Brain microvascular endothelial cell (primary cell): Measurements from ENCODE around the gene ACTRT2.

Experiments
- DNase-seq: peaks from one replicate; pipeline ENCODE4 v3.0.0-alpha.2; 2020
- H3K27ac ChIP-seq: fragments of 250-450 bp; sonication (Bioruptor Pico); 2 replicates; pipeline ENCODE4 v1.5.1; 2020; ENCODE audit warnings: mild to moderate bottlenecking, moderate library complexity
- H3K27me3 ChIP-seq: fragments of 250-450 bp; sonication (Bioruptor Pico); replicated peaks from 2 replicates; pipeline ENCODE4 v1.5.1; 2020; ENCODE audit warnings: mild to moderate bottlenecking
- H3K36me3 ChIP-seq: fragments of 250-450 bp; sonication (Bioruptor Pico); replicated peaks from 2 replicates; pipeline ENCODE4 v1.5.1; 2020; ENCODE audit warnings: mild to moderate bottlenecking
- H3K4me3 ChIP-seq: 2 replicates; pipeline ENCODE4 v1.5.1; 2011; ENCODE audit warnings: low read depth, mild to moderate bottlenecking, control low read depth, low read length, moderate library complexity
- in situ Hi-C: cut with HindIII; loops from 2 replicates; pipeline ENCODE4 v1.10.0; 2017; ENCODE audit warnings: low sequenced_read_pairs, low pct_ligation_motif_present
- TF ChIP-seq, protein P1 (sequence below): IDR thresholded peaks from 2 replicates; pipeline ENCODE4 v1.5.1; 2011; ENCODE audit warnings: low read depth, mild to moderate bottlenecking, moderate library complexity, low read length, control low read depth, inconsistent platforms; ENCODE audit errors: missing control alignments

Gene ACTRT2

GRCh38 chr1:3070644-3071564, 49.6 kb downstream of the ACTRT2 start:
- peaks cover 63% of the 10 kb centered on the region for H3K27me3 ChIP-seq

DNA sequence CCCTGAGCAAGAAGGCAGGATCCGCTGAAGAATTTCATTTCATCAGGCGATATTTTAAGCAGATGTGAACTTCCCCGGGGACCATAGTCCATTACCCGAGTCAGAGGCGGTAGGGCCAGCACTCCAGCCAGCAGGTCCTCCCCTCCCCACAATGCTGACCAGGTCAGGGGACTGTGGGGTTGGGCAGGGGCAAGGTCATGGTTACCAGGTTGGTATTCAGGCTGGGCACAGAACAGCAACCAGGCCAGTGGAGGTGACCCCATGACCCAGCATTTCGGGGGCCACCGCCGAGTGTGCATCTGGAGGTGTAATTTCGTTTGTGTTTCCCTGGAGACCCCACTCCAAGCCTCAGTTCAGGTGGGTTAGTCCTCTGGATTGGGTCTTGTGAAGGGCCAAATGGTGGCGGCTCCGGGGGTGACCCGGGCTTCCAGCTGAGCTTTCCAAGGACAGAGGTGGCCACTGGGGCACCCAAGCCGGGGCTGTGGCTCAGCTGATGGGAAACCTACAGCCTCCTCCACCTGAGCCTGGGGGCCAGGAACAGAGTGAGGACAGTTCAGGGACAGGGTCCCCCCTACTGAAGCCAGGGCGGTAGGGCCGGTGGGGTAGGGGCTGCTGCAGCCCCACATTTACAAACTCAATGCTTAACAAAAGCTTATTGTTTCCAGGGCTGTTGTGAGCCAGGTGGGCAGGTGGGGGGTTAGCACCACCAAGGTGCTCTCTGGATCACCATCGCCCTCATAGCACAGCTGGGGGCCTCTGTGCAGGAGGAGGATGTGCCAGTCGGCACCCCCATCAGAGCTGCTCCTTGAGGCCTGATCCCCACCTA, 50.5 kb downstream of the ACTRT2 start:
- in situ Hi-C loops = loop anchor here (25.0 kb wide), 1 partner anchor 341 kb away; no protein-coding TSS in a partner anchor
- peaks cover 54% of the 10 kb centered on the region for H3K27me3 ChIP-seq
- DNase-seq = no peak
- no peak overlapping the region for H3K27ac ChIP-seq
- H3K4me3 ChIP-seq = peak overlapping the region; percentile 47
- TF ChIP-seq, protein P1, sequence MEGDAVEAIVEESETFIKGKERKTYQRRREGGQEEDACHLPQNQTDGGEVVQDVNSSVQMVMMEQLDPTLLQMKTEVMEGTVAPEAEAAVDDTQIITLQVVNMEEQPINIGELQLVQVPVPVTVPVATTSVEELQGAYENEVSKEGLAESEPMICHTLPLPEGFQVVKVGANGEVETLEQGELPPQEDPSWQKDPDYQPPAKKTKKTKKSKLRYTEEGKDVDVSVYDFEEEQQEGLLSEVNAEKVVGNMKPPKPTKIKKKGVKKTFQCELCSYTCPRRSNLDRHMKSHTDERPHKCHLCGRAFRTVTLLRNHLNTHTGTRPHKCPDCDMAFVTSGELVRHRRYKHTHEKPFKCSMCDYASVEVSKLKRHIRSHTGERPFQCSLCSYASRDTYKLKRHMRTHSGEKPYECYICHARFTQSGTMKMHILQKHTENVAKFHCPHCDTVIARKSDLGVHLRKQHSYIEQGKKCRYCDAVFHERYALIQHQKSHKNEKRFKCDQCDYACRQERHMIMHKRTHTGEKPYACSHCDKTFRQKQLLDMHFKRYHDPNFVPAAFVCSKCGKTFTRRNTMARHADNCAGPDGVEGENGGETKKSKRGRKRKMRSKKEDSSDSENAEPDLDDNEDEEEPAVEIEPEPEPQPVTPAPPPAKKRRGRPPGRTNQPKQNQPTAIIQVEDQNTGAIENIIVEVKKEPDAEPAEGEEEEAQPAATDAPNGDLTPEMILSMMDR = no peak
- H3K36me3 ChIP-seq = no peaks in the 10 kb centered on the region

More at GRCh38 chr1:3070644-3071564, 49.6 kb downstream of the ACTRT2 start:
- Histone ChIP-seq H3K36me3 (no peaks in the 10 kb centered on the region), H3K4me3 (peak overlapping the region; percentile 47), H3K27ac (no peak overlapping the region)
- DNase-seq = no peak
- TF ChIP-seq, protein P1 = no peak
- in situ Hi-C loops = loop anchor here (25.0 kb wide), 1 partner anchor 341 kb away; no protein-coding TSS in a partner anchor
